Body of pancreas (tissue), 4 donors: Measurements from ENCODE around the gene SRGAP1.

ENCODE experiments used
- CTCF ChIP-seq, 7 experiments: fragments of 450-650 bp in 4 of 7; fragments of 200-600 bp in 3 of 7; sonication (generic) in 3 of 7; IDR thresholded peaks; one replicate each; pipeline ENCODE4 v1.5.1; 2016 to 2019; ENCODE audit warnings: antibody characterized with exemption in 7 of 7
- POLR2A ChIP-seq, 3 donors: fragments of 450-650 bp; IDR thresholded peaks; one replicate each; pipeline ENCODE4 v1.6.1; 2016; ENCODE audit warnings: antibody characterized with exemption in 3 of 3, mild to moderate bottlenecking in 2 of 3

- no peak for TF ChIP-seq CTCF (IDR thresholded peaks at IDR 0.05)
- no peak for TF ChIP-seq POLR2A (IDR thresholded peaks at IDR 0.05)
Measured at GRCh38 chr12:63838411-63838810, 6.1 kb upstream of the SRGAP1 start.
